GM12878 (cell line): Measurements from ENCODE around the gene EMP2.

ENCODE experiments used
- ASH2L ChIP-seq: fragments of 300-600, 200-600 bp; sonication (generic); IDR thresholded peaks from 2 replicates; pipeline ENCODE4 v1.6.1; 2017; ENCODE audit warnings: low read depth, mild to moderate bottlenecking, borderline replicate concordance
- MXI1 ChIP-seq: fragments of 150-350 bp; IDR thresholded peaks from 2 replicates; pipeline ENCODE4 v1.6.1; 2011; ENCODE audit warnings: low read depth, mild to moderate bottlenecking, inconsistent platforms, low read length, improper control_type of control experiment
- POLR2A ChIP-seq: IDR thresholded peaks from 2 replicates; pipeline ENCODE4 v1.6.1; 2011; ENCODE audit warnings: low read depth, mild to moderate bottlenecking, low read length
- TCF12 ChIP-seq: IDR thresholded peaks from 2 replicates; pipeline ENCODE4 v1.6.1; 2011; ENCODE audit warnings: low read depth, mild to moderate bottlenecking, low read length
- TF ChIP-seq, protein P1 (sequence below), 3 experiments: IDR thresholded peaks in 2 of 3; conservative IDR thresholded peaks in 1 of 3; 2 replicates each; pipeline ENCODE4 v1.5.1; 2011; ENCODE audit warnings: low read depth in 3 of 3, low read length in 3 of 3, mild to moderate bottlenecking in 3 of 3, control low read depth in 2 of 3, moderate library complexity in 2 of 3, inconsistent platforms in 1 of 3, mixed read lengths in 1 of 3; ENCODE audit not compliant: control insufficient read depth in 2 of 3, insufficient read depth in 1 of 3; ENCODE audit errors: extremely low read depth in 1 of 3
- TF ChIP-seq, protein P2 (sequence below): fragments of 450-650 bp; formaldehyde crosslinking; IDR thresholded peaks from 2 replicates; pipeline ENCODE4 v1.4.0; 2022; ENCODE audit warnings: mild to moderate bottlenecking, moderate library complexity
- TF ChIP-seq, protein P3 (sequence below): IDR thresholded peaks from 2 replicates; pipeline ENCODE4 v1.6.1; 2011; ENCODE audit warnings: mild to moderate bottlenecking, low read depth, low read length, moderate library complexity; ENCODE audit not compliant: insufficient replicate concordance
- TF ChIP-seq, protein P4 (sequence below): fragments of 450-650 bp; IDR thresholded peaks from 2 replicates; pipeline ENCODE4 v1.6.1; 2017; ENCODE audit warnings: mild to moderate bottlenecking
- TF ChIP-seq, protein P5 (sequence below): fragments of 450-650 bp; IDR thresholded peaks from 2 replicates; pipeline ENCODE4 v1.6.1; 2014; ENCODE audit warnings: mild to moderate bottlenecking

DNA sequence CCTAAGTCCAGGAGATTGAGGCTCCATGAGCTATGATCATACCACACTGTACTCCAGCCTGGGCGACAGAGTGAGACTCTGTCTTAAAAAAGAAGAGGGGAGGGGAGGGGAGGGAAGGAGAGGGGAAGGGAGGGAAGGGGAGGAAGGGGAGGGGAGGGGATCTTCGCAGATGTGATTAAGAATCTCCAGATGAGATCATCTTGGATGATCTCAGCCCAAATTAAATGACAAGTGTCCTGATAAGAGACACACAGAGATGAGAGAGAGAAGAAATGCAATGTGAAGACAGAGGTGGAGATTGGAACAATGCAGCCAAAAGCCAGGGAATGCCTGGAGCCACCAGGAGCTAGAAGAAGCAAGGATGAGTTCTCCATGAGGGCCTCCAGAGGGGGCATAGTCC lies 70.1 kb downstream of the EMP2 start:
- TF ChIP-seq, protein P1, sequence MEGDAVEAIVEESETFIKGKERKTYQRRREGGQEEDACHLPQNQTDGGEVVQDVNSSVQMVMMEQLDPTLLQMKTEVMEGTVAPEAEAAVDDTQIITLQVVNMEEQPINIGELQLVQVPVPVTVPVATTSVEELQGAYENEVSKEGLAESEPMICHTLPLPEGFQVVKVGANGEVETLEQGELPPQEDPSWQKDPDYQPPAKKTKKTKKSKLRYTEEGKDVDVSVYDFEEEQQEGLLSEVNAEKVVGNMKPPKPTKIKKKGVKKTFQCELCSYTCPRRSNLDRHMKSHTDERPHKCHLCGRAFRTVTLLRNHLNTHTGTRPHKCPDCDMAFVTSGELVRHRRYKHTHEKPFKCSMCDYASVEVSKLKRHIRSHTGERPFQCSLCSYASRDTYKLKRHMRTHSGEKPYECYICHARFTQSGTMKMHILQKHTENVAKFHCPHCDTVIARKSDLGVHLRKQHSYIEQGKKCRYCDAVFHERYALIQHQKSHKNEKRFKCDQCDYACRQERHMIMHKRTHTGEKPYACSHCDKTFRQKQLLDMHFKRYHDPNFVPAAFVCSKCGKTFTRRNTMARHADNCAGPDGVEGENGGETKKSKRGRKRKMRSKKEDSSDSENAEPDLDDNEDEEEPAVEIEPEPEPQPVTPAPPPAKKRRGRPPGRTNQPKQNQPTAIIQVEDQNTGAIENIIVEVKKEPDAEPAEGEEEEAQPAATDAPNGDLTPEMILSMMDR (IDR thresholded peaks at IDR 0.05 in 2 of 3, conservative IDR thresholded peaks at IDR 0.05 in 1 of 3; ENCODE audit: control insufficient read depth in 2 of 3, extremely low read depth in 1 of 3, insufficient read depth in 1 of 3, low read depth in 3 of 3, low read length in 3 of 3) = no peak
- TF ChIP-seq TCF12 = no peak
- no peak for TF ChIP-seq ASH2L
- TF ChIP-seq, protein P2, sequence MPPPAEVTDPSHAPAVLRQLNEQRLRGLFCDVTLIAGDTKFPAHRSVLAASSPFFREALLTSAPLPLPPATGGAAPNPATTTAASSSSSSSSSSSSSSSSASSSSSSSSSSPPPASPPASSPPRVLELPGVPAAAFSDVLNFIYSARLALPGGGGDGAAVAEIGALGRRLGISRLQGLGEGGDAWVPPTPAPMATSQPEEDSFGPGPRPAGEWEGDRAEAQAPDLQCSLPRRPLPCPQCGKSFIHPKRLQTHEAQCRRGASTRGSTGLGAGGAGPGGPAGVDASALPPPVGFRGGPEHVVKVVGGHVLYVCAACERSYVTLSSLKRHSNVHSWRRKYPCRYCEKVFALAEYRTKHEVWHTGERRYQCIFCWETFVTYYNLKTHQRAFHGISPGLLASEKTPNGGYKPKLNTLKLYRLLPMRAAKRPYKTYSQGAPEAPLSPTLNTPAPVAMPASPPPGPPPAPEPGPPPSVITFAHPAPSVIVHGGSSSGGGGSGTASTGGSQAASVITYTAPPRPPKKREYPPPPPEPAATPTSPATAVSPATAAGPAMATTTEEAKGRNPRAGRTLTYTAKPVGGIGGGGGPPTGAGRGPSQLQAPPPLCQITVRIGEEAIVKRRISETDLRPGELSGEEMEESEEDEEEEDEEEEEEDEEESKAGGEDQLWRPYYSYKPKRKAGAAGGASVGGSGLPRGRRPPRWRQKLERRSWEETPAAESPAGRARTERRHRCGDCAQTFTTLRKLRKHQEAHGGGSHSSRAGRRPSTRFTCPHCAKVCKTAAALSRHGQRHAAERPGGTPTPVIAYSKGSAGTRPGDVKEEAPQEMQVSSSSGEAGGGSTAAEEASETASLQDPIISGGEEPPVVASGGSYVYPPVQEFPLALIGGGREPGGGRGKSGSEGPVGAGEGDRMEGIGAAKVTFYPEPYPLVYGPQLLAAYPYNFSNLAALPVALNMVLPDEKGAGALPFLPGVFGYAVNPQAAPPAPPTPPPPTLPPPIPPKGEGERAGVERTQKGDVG = no peak
- TF ChIP-seq MXI1 = no peak
- TF ChIP-seq, protein P3, sequence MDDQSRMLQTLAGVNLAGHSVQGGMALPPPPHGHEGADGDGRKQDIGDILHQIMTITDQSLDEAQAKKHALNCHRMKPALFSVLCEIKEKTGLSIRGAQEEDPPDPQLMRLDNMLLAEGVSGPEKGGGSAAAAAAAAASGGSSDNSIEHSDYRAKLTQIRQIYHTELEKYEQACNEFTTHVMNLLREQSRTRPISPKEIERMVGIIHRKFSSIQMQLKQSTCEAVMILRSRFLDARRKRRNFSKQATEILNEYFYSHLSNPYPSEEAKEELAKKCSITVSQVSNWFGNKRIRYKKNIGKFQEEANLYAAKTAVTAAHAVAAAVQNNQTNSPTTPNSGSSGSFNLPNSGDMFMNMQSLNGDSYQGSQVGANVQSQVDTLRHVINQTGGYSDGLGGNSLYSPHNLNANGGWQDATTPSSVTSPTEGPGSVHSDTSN = no peak
- TF ChIP-seq POLR2A = no peak
- TF ChIP-seq, protein P4, sequence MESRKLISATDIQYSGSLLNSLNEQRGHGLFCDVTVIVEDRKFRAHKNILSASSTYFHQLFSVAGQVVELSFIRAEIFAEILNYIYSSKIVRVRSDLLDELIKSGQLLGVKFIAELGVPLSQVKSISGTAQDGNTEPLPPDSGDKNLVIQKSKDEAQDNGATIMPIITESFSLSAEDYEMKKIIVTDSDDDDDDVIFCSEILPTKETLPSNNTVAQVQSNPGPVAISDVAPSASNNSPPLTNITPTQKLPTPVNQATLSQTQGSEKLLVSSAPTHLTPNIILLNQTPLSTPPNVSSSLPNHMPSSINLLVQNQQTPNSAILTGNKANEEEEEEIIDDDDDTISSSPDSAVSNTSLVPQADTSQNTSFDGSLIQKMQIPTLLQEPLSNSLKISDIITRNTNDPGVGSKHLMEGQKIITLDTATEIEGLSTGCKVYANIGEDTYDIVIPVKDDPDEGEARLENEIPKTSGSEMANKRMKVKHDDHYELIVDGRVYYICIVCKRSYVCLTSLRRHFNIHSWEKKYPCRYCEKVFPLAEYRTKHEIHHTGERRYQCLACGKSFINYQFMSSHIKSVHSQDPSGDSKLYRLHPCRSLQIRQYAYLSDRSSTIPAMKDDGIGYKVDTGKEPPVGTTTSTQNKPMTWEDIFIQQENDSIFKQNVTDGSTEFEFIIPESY = no peak
- TF ChIP-seq, protein P5, sequence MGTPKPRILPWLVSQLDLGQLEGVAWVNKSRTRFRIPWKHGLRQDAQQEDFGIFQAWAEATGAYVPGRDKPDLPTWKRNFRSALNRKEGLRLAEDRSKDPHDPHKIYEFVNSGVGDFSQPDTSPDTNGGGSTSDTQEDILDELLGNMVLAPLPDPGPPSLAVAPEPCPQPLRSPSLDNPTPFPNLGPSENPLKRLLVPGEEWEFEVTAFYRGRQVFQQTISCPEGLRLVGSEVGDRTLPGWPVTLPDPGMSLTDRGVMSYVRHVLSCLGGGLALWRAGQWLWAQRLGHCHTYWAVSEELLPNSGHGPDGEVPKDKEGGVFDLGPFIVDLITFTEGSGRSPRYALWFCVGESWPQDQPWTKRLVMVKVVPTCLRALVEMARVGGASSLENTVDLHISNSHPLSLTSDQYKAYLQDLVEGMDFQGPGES = no peak
